Vagina (tissue), 2 donors: ENCODE data around the gene ATAD1.

Source experiments
- CTCF ChIP-seq, 3 experiments: fragments of 450-650 bp in 2 of 3; fragments of 200-600 bp in 1 of 3; sonication (generic) in 1 of 3; IDR thresholded peaks; one replicate each; pipeline ENCODE4 v1.5.1; 2017 to 2019; ENCODE audit warnings: antibody characterized with exemption in 3 of 3, mild to moderate bottlenecking in 2 of 3, moderate library complexity in 2 of 3
- POLR2AphosphoS5 ChIP-seq, 2 donors: sonication (generic); formaldehyde crosslinking; IDR thresholded peaks; one replicate each; pipeline ENCODE4 v1.9.0; 2017; ENCODE audit warnings: antibody characterized with exemption in 2 of 2, mild to moderate bottlenecking in 2 of 2, low read depth in 1 of 2; ENCODE audit not compliant: insufficient read depth in 1 of 2

DNA sequence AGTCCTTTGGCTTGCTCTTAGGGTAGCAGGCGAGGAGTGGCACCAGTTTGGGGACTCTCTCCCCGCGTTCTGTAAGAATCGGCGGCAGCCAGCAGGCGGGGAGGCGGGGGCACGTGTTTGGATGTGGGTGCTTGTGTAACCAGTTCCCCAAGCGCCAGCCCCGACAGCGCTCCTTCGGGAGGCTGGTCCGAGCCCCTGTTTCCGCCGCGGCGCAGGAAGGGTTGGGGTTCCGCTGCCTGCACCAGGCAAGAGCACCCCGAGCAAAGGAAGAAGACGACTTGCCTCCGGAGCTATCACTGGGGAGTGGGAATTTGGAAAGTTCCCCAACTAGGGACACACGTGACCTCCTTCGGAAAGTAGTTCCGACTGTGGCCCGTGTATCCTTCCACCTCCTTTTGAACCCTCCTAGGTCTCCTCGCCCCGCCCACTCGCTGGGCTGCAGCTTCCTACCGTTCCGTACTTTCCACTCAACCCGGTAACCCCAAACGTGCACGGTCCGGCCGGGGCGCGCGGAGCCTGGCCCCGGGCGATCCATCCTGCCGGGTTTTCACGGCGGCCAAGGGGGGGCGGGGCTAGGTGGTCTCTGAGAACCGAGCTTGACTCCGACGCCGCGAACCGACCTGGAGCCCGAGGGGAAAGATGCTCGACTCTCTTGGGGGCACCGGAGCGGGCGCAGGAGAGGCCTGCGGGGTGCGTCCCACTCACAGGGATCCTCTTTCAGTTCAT is 44.1 kb upstream of the ATAD1 start:
- no peak for TF ChIP-seq CTCF (IDR thresholded peaks at IDR 0.05)
- TF ChIP-seq POLR2AphosphoS5 (IDR thresholded peaks at IDR 0.05; ENCODE audit: insufficient read depth in 1 of 2, low read depth in 1 of 2): peak; percentile 91 to 95
